CD8-positive, alpha-beta memory T cell (primary cell): Measurements from ENCODE around the gene CTDSP2. TPM values are rescaled to one million over a fixed set of nuclear protein-coding genes. Genes with fewer than 3 reads are reported as not detected.
"Not testable (repeated sequence)": the region's sequence is repeated elsewhere in the genome, so short reads cannot be mapped to it uniquely, and the experiment has no call there.

Source experiments
- CTCF ChIA-PET: fragments of 350-600 bp; sonication (Branson Sonifier 250); formaldehyde crosslinking; loops from one replicate; lab custom pipeline; 2021; ENCODE audit warnings: antibody characterized with exemption; lab: Charles Lee
- POLR2A ChIA-PET: fragments of 350-600 bp; sonication (Branson Sonifier 250); formaldehyde crosslinking; loops from one replicate; lab custom pipeline; 2021; ENCODE audit warnings: antibody characterized with exemption; lab: Charles Lee
- DNase-seq, 5 donors: peaks; one replicate each; pipeline versions ENCODE4 v3.0.0 to v3.0.0-alpha.2; 2020 to 2022; ENCODE audit warnings: mixed read lengths in 1 of 5
- H3K27ac ChIP-seq: one replicate; pipeline ENCODE4 v1.7.0; 2013; ENCODE audit warnings: low read depth, mild to moderate bottlenecking, low read length, moderate library complexity
- H3K27me3 ChIP-seq: 2 replicates; pipeline ENCODE4 v1.7.0; 2013; ENCODE audit warnings: low read length, mild to moderate bottlenecking; ENCODE audit not compliant: insufficient read depth, poor library complexity, severe bottlenecking
- H3K36me3 ChIP-seq: 2 replicates; pipeline ENCODE4 v1.7.0; 2013; ENCODE audit warnings: mild to moderate bottlenecking, low read length, moderate library complexity; ENCODE audit not compliant: insufficient read depth
- H3K4me1 ChIP-seq: 2 replicates; pipeline ENCODE4 v1.7.0; 2013; ENCODE audit warnings: mild to moderate bottlenecking, low read length, moderate library complexity; ENCODE audit not compliant: insufficient read depth
- H3K4me3 ChIP-seq: 2 replicates; pipeline ENCODE4 v1.7.0; 2013; ENCODE audit warnings: mild to moderate bottlenecking, low read length
- H3K9me3 ChIP-seq: 2 replicates; pipeline ENCODE4 v1.7.0; 2013; ENCODE audit warnings: mild to moderate bottlenecking, low read length
- H3K27ac Mint-ChIP-seq, 8 donors: one replicate each; pipeline ENCODE4 v1.8.0; 2020 to 2021; ENCODE audit warnings: mixed read lengths in 8 of 8, mild to moderate bottlenecking in 6 of 8, inconsistent platforms in 3 of 8, moderate library complexity in 3 of 8
- H3K27me3 Mint-ChIP-seq, 2 donors: one replicate each; pipeline ENCODE4 v1.8.0; 2020 to 2021; ENCODE audit warnings: mixed read lengths in 2 of 2, mild to moderate bottlenecking in 1 of 2, moderate library complexity in 1 of 2
- H3K36me3 Mint-ChIP-seq, 3 donors: one replicate each; pipeline ENCODE4 v1.8.0; 2020 to 2021; ENCODE audit warnings: mixed read lengths in 3 of 3, inconsistent platforms in 1 of 3, mild to moderate bottlenecking in 1 of 3
- H3K4me1 Mint-ChIP-seq, 3 donors: one replicate each; pipeline ENCODE4 v1.8.0; 2020 to 2021; ENCODE audit warnings: mixed read lengths in 3 of 3, inconsistent platforms in 1 of 3, mild to moderate bottlenecking in 1 of 3
- H3K4me3 Mint-ChIP-seq, 7 donors: one replicate each; pipeline ENCODE4 v1.8.0; 2020 to 2021; ENCODE audit warnings: mixed read lengths in 7 of 7, mild to moderate bottlenecking in 6 of 7, moderate library complexity in 4 of 7, inconsistent platforms in 2 of 7
- H3K9me3 Mint-ChIP-seq, 5 donors: one replicate each; pipeline ENCODE4 v1.8.0; 2020 to 2022; ENCODE audit warnings: mixed read lengths in 5 of 5, mild to moderate bottlenecking in 3 of 5, moderate library complexity in 2 of 5, inconsistent platforms in 1 of 5
- polyA plus RNA-seq: library from polyadenylated mRNA; unstranded; fragments of 300-500 nt; fragmentation: Illumina TruSeq; gene quantifications from one replicate; pipeline ENCODE4 v1.2.3, GENCODE V29; 2021
- total RNA-seq, 2 experiments: library from RNA; stranded (reverse); gene quantifications; one replicate each; pipeline ENCODE4 v1.2.3, GENCODE V29; 2021

CTDSP2 gene
- total and polyA plus RNA-seq, 3 experiments from 2014 or later, result 55.0 to 76.4 (median 72.8) TPM

DNA sequence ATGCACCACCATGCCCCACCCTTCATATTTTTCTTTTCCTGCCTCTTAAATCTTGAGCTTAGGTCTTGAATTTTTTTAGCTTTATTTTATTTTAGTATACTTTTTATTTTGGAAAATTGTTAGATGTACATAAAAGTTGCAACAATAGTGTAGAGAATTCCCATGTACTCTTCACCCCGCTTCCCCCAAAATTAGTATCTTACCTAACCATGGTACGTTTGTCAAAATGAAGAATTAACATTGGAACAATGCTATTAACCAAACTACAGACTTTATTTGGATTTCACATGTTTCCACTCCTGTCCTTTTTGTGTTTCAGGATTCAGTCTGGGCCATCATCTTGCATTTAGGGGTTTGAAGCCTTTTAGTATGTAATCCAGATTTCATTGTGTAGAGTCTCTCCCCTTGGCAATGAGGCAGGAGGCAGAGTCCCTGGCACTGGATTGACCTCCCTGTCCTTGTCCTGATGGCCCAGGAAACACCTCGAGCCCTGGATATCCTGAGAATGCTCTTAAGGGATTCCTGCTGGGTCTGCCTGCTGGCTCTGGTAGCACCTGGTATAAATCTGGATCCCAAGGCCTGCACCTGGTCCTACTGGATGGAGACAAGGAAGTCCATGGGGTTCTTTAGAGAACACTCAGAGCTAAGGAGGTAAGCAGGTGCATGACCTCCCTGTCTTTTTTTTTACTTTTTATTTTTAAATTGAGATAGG, 19.9 kb upstream of the CTDSP2 start:
- no peak for DNase-seq
- ChIA-PET POLR2A (interaction anchor here (0.6 kb wide), 1 partner anchor 11 kb away, joined by 3 read pairs; no protein-coding TSS in a partner anchor), CTCF (interaction anchor here (1.0 kb wide), 1 partner anchor 64 kb away, joined by 3 read pairs; no protein-coding TSS in a partner anchor)
- Histone ChIP-seq H3K27ac (no peak overlapping the region), H3K4me3 (no peak overlapping the region), H3K36me3 (no peaks in the 10 kb centered on the region), H3K9me3 (no peaks in the 10 kb centered on the region), H3K4me1 (peaks cover 5% of the 10 kb centered on the region), H3K27me3 (peaks cover 9% of the 10 kb centered on the region)
- H3K36me3 Mint-ChIP-seq, result no peaks in the 10 kb centered on the region
- peaks cover 8 to 9% (median 9%) of the 10 kb centered on the region in 3 donors for H3K4me1 Mint-ChIP-seq
- no peaks in the 10 kb centered on the region for H3K9me3 Mint-ChIP-seq
- H3K27me3 Mint-ChIP-seq, result peaks cover 23 to 54% of the 10 kb centered on the region in 2 donors
- no peak overlapping the region for H3K27ac Mint-ChIP-seq
- no peak overlapping the region for H3K4me3 Mint-ChIP-seq

DNA sequence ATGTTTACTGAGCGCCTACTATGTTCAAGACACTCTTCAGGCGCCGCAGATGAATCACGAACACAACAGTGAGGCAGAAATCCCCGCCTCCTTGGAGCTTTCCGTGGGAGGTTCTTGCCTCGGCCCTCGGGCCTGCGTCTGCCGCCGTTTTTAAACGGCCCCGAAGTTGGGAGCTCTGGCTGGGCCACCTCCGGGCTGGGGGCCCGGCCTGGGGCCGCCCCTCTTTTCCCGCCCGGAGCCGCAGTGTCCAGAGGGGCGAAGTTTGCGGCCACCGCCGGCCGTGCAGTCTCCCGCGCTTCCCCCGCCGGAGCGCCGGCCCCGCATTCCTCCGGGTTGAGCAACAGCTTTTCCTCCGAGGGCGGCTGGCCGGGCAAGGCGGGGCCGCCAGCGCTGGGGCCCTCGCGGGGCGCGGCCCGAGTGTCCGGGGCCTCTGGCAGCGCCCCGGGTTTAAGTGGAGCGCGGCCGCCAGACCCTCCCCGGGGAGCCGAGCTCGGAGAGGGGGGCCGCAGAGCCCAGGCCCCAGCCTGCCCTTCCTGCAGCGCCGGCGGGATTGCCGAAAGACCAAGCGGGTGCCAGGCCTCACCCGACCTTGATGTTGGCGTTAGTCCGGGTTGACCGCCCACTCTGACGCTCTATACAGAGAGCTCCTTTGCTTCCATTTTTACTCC, 18.7 kb upstream of the CTDSP2 start:
- ChIA-PET CTCF (interaction anchor here (0.9 to 2.1 kb wide), 6 partner anchors 10 to 62 kb away, joined by 3 to 6 read pairs (median 4); no protein-coding TSS in a partner anchor), POLR2A (interaction anchor here (0.9 to 1.1 kb wide), 3 partner anchors 20 to 48 kb away, joined by 3 to 4 read pairs (median 3); no protein-coding TSS in a partner anchor)

DNA sequence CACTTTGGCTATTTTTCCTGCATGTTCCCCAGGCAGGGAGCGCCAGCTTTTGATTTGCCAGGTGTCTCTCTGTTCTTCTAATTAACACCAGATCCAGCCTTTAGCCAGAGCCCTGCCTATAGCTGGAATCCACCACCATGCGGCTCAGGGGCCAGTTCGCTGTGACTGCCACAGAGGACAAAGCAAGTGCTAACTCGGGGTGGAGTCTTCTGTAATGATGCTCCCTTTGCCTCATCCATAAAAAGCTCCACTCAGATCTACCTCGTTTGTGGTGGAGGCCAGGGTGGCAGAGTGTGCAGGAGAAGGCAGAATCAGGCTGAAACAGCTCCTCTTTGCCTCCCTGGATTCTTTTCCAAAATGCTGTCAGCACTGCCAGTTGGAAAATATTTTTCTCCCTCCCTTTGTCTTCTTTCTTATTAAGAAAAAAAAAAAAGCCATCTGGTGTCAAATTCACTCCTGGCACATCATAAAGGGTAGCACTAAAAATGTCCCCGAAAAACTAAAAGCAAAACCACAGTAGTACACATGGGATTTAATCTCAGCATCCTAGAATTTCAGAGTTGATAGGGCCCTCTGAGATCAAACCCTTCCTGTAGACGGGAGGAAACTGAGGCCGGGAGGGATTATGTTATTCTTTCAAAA, 18.0 kb upstream of the CTDSP2 start:
- Histone ChIP-seq H3K4me1 (peaks cover 5% of the 10 kb centered on the region), H3K9me3 (no peaks in the 10 kb centered on the region), H3K4me3 (peak overlapping the region; percentile 39), H3K36me3 (no peaks in the 10 kb centered on the region), H3K27ac (peak overlapping the region; percentile 43), H3K27me3 (peaks cover 9% of the 10 kb centered on the region)
- peak overlapping the region in 6 of 7 donors; percentile 48 to 77 (median 60) for H3K4me3 Mint-ChIP-seq
- DNase-seq, result no peak
- H3K36me3 Mint-ChIP-seq, result no peaks in the 10 kb centered on the region
- ChIA-PET POLR2A (interaction anchor here (0.7 to 1.1 kb wide), 3 partner anchors 20 to 56 kb away, joined by 3 to 4 read pairs (median 3); no protein-coding TSS in a partner anchor), CTCF (interaction anchor here (0.9 to 2.1 kb wide), 6 partner anchors 10 to 61 kb away, joined by 3 to 6 read pairs (median 4); no protein-coding TSS in a partner anchor)
- H3K4me1 Mint-ChIP-seq, result peaks cover 8 to 9% (median 9%) of the 10 kb centered on the region in 3 donors
- peaks cover 26 to 63% of the 10 kb centered on the region in 2 donors for H3K27me3 Mint-ChIP-seq
- H3K27ac Mint-ChIP-seq, result no peak overlapping the region
- H3K9me3 Mint-ChIP-seq, result no peaks in the 10 kb centered on the region

More for the DNA sequence above, 18.7 kb upstream of the CTDSP2 start:
- peak overlapping the region; percentile 39 for H3K4me3 ChIP-seq
- no peaks in the 10 kb centered on the region for H3K9me3 ChIP-seq
- H3K27ac Mint-ChIP-seq, result peak overlapping the region in 3 of 8 donors; percentile 18 to 73 (median 48)
- DNase-seq, result peak in 2 of 5 donors; percentile 22 to 57
- H3K4me3 Mint-ChIP-seq, result peak overlapping the region; percentile 70 to 83 (median 78)
- peaks cover 24 to 57% of the 10 kb centered on the region in 2 donors for H3K27me3 Mint-ChIP-seq
- peaks cover 8 to 9% (median 9%) of the 10 kb centered on the region in 3 donors for H3K4me1 Mint-ChIP-seq
- no peaks in the 10 kb centered on the region for H3K36me3 Mint-ChIP-seq
- no peaks in the 10 kb centered on the region for H3K9me3 Mint-ChIP-seq
- no peaks in the 10 kb centered on the region for H3K36me3 ChIP-seq
- H3K27ac ChIP-seq, result peak overlapping the region; percentile 43
- H3K27me3 ChIP-seq, result peaks cover 9% of the 10 kb centered on the region
- peaks cover 5% of the 10 kb centered on the region for H3K4me1 ChIP-seq

DNA sequence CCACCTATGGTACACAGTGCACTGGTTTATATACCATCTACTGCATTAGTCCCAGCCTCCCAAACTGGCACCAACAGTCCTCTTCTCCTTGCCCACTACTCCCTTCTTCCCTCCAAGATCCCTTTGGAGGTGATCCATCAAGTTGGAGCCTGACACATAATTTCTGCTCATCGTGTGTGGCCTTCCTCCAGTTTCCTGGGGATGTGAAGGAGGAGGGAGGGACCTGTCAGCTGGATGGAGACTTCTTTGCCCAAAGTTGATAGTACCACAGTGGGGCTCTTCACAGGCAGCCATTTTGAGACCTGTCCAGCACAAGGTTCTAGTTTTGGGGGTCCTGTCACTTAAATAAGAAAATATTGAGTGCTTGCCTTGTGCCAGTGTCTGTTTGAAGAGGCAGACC, 17.1 kb upstream of the CTDSP2 start:
- Histone ChIP-seq H3K27me3 (peaks cover 9% of the 10 kb centered on the region), H3K36me3 (no peaks in the 10 kb centered on the region), H3K4me1 (peaks cover 5% of the 10 kb centered on the region), H3K4me3 (no peak overlapping the region), H3K9me3 (no peaks in the 10 kb centered on the region), H3K27ac (no peak overlapping the region)
- Mint-ChIP-seq H3K27me3 (peaks cover 24 to 64% of the 10 kb centered on the region in 2 donors), H3K27ac (no peak overlapping the region), H3K36me3 (no peaks in the 10 kb centered on the region), H3K4me3 (no peak overlapping the region), H3K9me3 (no peaks in the 10 kb centered on the region), H3K4me1 (peaks cover 8 to 9% (median 9%) of the 10 kb centered on the region in 3 donors)
- ChIA-PET POLR2A (no interaction called here), CTCF (interaction anchor here (2.1 kb wide), 1 partner anchor 9 kb away, joined by 6 read pairs; no protein-coding TSS in a partner anchor)
- no peak for DNase-seq

DNA sequence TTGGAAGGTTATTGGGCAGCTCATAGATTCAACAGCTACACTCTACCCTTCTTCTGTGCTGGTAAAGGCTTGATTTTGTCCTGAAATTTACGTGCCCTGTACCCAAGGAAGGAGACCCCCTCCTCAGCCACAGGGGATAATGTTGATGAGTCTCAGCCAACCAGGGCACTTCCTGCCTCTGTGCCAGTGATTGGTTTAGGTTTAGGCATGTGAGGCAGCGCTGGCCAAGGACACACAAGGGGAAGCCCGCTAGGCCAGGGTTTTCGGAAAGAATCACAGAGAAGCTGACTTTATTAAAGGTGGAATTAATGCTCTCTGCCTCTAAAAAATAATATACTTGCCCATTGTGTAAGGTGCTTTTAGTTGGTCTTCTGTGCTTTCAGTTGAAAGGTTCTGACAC, 15.4 kb upstream of the CTDSP2 start:
- Histone ChIP-seq H3K4me3 (no peak overlapping the region), H3K9me3 (no peaks in the 10 kb centered on the region), H3K27me3 (peaks cover 8% of the 10 kb centered on the region), H3K27ac (no peak overlapping the region), H3K36me3 (no peaks in the 10 kb centered on the region), H3K4me1 (peaks cover 5% of the 10 kb centered on the region)
- Mint-ChIP-seq H3K27ac (no peak overlapping the region), H3K4me3 (no peak overlapping the region), H3K36me3 (no peaks in the 10 kb centered on the region), H3K27me3 (peaks cover 24 to 56% of the 10 kb centered on the region in 2 donors), H3K4me1 (peaks cover 8 to 9% (median 9%) of the 10 kb centered on the region in 3 donors), H3K9me3 (no peaks in the 10 kb centered on the region)
- no peak for DNase-seq
- POLR2A ChIA-PET, result no interaction called here
- CTCF ChIA-PET, result interaction anchor here (1.1 to 1.4 kb wide), 2 partner anchors 18 to 32 kb away, joined by 3 read pairs; no protein-coding TSS in a partner anchor

DNA sequence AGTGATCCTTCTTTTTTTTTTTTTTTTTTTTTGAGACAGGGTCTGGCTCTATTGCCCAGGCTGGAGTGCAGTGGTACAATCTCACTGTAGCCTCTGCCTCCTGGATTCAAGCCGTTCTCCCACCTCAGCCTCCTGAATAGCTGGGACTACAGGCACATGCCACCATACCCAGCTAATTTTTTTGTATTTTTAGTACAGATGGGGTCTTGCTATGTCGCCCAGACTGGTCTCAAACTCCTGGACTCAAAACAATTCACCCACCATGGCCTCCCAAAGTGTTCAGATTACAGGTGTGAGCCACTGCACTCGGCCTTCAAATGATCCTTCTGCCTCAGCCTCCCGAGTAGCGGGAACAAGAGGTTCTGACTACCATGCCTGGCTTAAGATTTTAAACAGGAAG, 14.4 kb upstream of the CTDSP2 start:
- H3K4me3 Mint-ChIP-seq, H3K27ac Mint-ChIP-seq, H3K9me3 ChIP-seq, H3K27ac ChIP-seq, DNase-seq, H3K4me1 ChIP-seq, H3K4me1 Mint-ChIP-seq, H3K4me3 ChIP-seq, H3K9me3 Mint-ChIP-seq, POLR2A ChIA-PET, H3K36me3 ChIP-seq, H3K36me3 Mint-ChIP-seq, H3K27me3 ChIP-seq: not testable (repeated sequence)
- CTCF ChIA-PET, result interaction anchor here (1.4 kb wide), 1 partner anchor 33 kb away, joined by 3 read pairs; no protein-coding TSS in a partner anchor
- peaks cover 24 to 58% of the 10 kb centered on the region in 2 donors for H3K27me3 Mint-ChIP-seq

DNA sequence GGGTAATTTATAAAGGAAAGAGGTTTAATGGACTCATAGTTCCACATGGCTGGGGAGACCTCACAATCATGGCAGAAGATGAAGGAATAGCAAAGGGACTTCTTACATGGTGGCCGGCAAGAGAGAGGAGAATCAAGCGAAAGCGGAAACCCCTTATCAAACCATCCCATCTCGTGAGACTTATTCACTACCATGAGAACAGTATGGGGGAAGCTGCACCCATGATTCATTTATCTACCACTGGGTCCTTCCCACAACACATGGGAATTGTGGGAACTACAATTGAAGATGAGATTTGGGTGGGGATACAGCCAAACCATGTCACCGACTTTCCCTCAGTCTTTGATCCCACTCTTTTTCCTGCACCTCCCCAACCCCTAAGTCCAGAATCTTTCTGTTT, 12.6 kb upstream of the CTDSP2 start:
- Histone ChIP-seq H3K9me3 (no peaks in the 10 kb centered on the region), H3K4me3 (no peak overlapping the region), H3K36me3 (no peaks in the 10 kb centered on the region), H3K27ac (no peak overlapping the region), H3K27me3 (no peaks in the 10 kb centered on the region), H3K4me1 (no peaks in the 10 kb centered on the region)
- H3K4me3 Mint-ChIP-seq, result no peak overlapping the region
- no peak for DNase-seq
- ChIA-PET CTCF (no interaction called here), POLR2A (no interaction called here)
- H3K9me3 Mint-ChIP-seq, result no peaks in the 10 kb centered on the region
- H3K27me3 Mint-ChIP-seq, result peaks cover 23 to 55% of the 10 kb centered on the region in 2 donors
- peaks cover 0 to 3% (median 0%) of the 10 kb centered on the region in 3 donors for H3K36me3 Mint-ChIP-seq
- peak overlapping the region in 1 of 8 donors; percentile 14 for H3K27ac Mint-ChIP-seq
- no peaks in the 10 kb centered on the region for H3K4me1 Mint-ChIP-seq
